ENCODE measurements around the gene SYT1.

The SYT1 gene

DNA sequence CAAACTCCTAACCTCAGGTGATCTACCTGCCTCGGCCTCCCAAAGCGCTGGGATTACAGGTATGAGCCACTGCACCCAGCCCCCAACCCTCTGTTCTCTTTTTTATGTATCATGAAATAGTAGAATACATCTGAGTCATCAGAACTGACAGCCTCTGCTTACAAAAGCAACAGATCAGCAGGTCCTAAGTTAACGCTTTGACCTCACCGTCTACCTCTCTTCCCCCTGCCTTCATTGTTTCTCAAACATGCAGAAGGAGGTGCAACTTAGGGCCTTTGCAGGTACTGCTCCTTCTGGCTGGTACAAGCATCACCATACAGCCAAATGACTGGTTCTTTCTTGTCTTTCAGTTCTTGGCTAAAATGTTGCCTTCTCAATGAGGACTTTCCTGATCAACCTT is 577.0 kb downstream of the SYT1 start:
- Histone ChIP-seq H3K4me3 (ENCODE audit: low read length in 2 of 2) (no peak overlapping the region), H3K27me3 (ENCODE audit: control insufficient read depth in 1 of 2, insufficient read depth in 2 of 2, low read length in 2 of 2) (no peaks in the 10 kb centered on the region), H3K36me3 (ENCODE audit: control insufficient read depth in 2 of 2, insufficient read depth in 2 of 2, low read length in 2 of 2) (no peaks in the 10 kb centered on the region), H3K27ac (ENCODE audit: low read length) (no peak overlapping the region), H3K9me3 (ENCODE audit: control insufficient read depth in 2 of 2, low read length in 2 of 2) (no peaks in the 10 kb centered on the region), H3K4me1 (ENCODE audit: control insufficient read depth, insufficient read depth, low read length) (no peaks in the 10 kb centered on the region), H3K9ac (ENCODE audit: low read length in 2 of 2) (no peak overlapping the region)

DNA sequence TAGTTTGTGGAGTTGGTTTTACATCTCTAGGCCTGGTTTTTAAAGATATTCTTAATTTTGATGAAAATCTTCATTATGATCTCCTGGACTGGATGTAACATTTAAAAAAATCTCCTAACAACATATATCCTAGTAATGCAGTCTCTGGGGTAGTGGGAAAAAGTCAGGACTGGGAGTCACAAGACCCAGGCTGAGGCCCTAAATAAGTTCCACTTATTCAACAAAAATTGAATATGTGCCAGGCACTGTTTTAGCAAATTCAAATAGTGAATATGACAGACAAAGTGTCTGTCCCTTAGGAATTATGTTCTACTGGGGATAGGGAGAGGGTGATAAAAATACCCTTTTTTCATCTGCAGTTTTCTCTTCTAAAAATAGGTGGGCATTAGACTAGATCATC is 577.8 kb downstream of the SYT1 start:
- Histone ChIP-seq H3K36me3 (ENCODE audit: control insufficient read depth in 2 of 2, insufficient read depth in 2 of 2, low read length in 2 of 2) (no peaks in the 10 kb centered on the region), H3K27me3 (ENCODE audit: control insufficient read depth in 1 of 2, insufficient read depth in 2 of 2, low read length in 2 of 2) (no peaks in the 10 kb centered on the region), H3K9me3 (ENCODE audit: control insufficient read depth in 2 of 2, low read length in 2 of 2) (no peaks in the 10 kb centered on the region), H3K27ac (ENCODE audit: low read length) (no peak overlapping the region), H3K4me3 (ENCODE audit: low read length in 2 of 2) (no peak overlapping the region), H3K4me1 (ENCODE audit: control insufficient read depth, insufficient read depth, low read length) (no peaks in the 10 kb centered on the region), H3K9ac (ENCODE audit: low read length in 2 of 2) (no peak overlapping the region)

DNA sequence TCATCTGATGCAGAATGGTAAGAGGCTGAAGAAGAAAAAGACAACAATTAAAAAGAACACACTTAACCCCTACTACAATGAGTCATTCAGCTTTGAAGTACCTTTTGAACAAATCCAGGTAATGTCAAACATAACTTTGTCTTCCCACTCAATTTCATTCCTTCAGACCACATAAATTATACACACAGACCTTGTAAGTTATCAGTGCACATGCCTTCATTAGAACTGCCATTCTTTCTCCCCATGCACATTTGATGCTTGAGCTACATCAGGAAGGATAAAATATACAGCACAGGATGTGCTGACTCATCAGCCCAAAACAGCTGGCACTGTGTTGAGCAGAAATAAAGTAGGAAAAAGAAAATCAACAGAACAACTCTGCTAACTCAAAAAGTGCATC is 579.5 kb downstream of the SYT1 start:
- no peak overlapping the region for H3K4me3 ChIP-seq (ENCODE audit: low read length in 2 of 2)
- H3K27me3 ChIP-seq (ENCODE audit: control insufficient read depth in 1 of 2, insufficient read depth in 2 of 2, low read length in 2 of 2), result no peaks in the 10 kb centered on the region
- H3K27ac ChIP-seq (ENCODE audit: low read length), result no peak overlapping the region
- H3K4me1 ChIP-seq (ENCODE audit: control insufficient read depth, insufficient read depth, low read length), result no peaks in the 10 kb centered on the region
- no peak overlapping the region for H3K9ac ChIP-seq (ENCODE audit: low read length in 2 of 2)
- no peaks in the 10 kb centered on the region for H3K9me3 ChIP-seq (ENCODE audit: control insufficient read depth in 2 of 2, low read length in 2 of 2)
- no peaks in the 10 kb centered on the region for H3K36me3 ChIP-seq (ENCODE audit: control insufficient read depth in 2 of 2, insufficient read depth in 2 of 2, low read length in 2 of 2)

DNA sequence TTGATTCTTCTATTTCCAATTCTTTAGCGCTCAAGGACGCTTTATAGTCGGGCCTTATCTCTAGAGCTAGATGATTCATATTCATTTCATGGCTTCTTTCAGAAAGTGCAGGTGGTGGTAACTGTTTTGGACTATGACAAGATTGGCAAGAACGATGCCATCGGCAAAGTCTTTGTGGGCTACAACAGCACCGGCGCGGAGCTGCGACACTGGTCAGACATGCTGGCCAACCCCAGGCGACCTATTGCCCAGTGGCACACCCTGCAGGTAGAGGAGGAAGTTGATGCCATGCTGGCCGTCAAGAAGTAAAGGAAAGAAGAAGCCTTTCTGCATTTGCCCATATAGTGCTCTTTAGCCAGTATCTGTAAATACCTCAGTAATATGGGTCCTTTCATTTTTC is 584.2 kb downstream of the SYT1 start:
- no peak overlapping the region for H3K27ac ChIP-seq (ENCODE audit: low read length)
- H3K9ac ChIP-seq (ENCODE audit: low read length in 2 of 2), result no peak overlapping the region
- no peak overlapping the region for H3K4me3 ChIP-seq (ENCODE audit: low read length in 2 of 2)
- no peaks in the 10 kb centered on the region for H3K36me3 ChIP-seq (ENCODE audit: control insufficient read depth in 2 of 2, insufficient read depth in 2 of 2, low read length in 2 of 2)
- no peaks in the 10 kb centered on the region for H3K27me3 ChIP-seq (ENCODE audit: control insufficient read depth in 1 of 2, insufficient read depth in 2 of 2, low read length in 2 of 2)
- no peaks in the 10 kb centered on the region for H3K4me1 ChIP-seq (ENCODE audit: control insufficient read depth, insufficient read depth, low read length)
- no peaks in the 10 kb centered on the region for H3K9me3 ChIP-seq (ENCODE audit: control insufficient read depth in 2 of 2, low read length in 2 of 2)

DNA sequence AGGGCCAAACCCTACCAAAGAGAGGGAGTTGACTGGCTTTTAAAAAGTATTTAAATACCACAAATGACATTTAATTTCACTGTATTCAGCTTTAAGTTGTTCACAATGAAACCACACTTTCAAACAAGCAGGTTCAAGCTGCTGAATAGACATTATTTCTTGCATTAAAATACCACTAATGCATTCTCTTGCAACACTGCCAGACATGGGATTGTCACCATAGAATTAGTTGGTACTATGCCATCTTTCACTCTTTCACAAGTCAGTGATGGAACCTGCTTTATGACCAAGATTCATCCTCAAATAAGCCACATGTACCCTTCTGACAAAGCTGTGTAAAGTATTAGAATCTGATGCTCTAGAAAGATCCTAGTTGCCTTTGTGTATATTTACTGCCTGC is 586.8 kb downstream of the SYT1 start:
- Histone ChIP-seq H3K9ac (ENCODE audit: low read length in 2 of 2) (no peak overlapping the region), H3K27me3 (ENCODE audit: control insufficient read depth in 1 of 2, insufficient read depth in 2 of 2, low read length in 2 of 2) (no peaks in the 10 kb centered on the region), H3K4me3 (ENCODE audit: low read length in 2 of 2) (no peak overlapping the region), H3K27ac (ENCODE audit: low read length) (no peak overlapping the region), H3K36me3 (ENCODE audit: control insufficient read depth in 2 of 2, insufficient read depth in 2 of 2, low read length in 2 of 2) (no peaks in the 10 kb centered on the region), H3K4me1 (ENCODE audit: control insufficient read depth, insufficient read depth, low read length) (no peaks in the 10 kb centered on the region), H3K9me3 (ENCODE audit: control insufficient read depth in 2 of 2, low read length in 2 of 2) (no peaks in the 10 kb centered on the region)

DNA sequence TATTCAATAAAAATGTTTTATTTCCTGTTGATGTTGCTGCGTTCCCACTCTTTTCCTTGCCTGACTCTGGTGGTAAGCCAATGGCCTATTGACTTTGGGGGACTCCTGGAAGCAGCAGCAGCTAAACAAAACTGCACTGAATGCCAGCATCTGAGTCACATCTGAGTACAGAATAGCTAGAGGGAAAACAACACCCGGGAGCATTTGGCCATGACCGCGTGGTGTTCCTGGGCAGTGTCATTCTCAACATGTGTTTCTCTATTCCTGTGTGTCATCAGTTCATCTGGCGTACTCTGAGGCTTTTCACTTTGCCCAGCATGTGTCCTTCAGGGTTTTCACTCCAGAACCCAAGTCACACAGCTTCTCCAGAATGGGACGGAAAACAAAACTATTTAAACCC is 587.4 kb downstream of the SYT1 start:
- Histone ChIP-seq H3K9me3 (ENCODE audit: control insufficient read depth in 2 of 2, low read length in 2 of 2) (no peaks in the 10 kb centered on the region), H3K36me3 (ENCODE audit: control insufficient read depth in 2 of 2, insufficient read depth in 2 of 2, low read length in 2 of 2) (no peaks in the 10 kb centered on the region), H3K4me1 (ENCODE audit: control insufficient read depth, insufficient read depth, low read length) (no peaks in the 10 kb centered on the region), H3K4me3 (ENCODE audit: low read length in 2 of 2) (peak overlapping the region in 1 of 2 donors; percentile 23), H3K9ac (ENCODE audit: low read length in 2 of 2) (no peak overlapping the region), H3K27ac (ENCODE audit: low read length) (no peak overlapping the region), H3K27me3 (ENCODE audit: control insufficient read depth in 1 of 2, insufficient read depth in 2 of 2, low read length in 2 of 2) (no peaks in the 10 kb centered on the region)

DNA sequence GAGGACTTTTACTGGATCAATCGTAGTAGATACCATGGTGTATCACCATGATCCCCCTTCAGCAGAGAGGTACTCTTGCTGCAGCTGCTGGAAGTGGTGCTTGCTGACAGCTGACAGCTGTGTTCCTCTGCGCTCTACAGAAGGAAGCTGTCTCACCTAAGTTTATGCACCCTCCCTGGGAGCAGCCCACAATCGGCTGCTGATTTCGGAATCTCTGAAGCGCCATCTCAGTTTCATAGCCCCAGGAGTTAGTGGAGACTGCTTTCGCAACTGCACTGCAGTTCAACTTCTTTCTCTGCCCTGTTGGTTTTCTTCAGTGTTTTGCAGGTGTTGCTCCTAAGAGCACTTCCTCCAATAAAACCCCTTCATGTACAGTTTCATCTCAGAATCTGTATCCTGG is 588.3 kb downstream of the SYT1 start:
- no peak overlapping the region for H3K27ac ChIP-seq (ENCODE audit: low read length)
- H3K4me3 ChIP-seq (ENCODE audit: low read length in 2 of 2), result no peak overlapping the region
- no peaks in the 10 kb centered on the region for H3K36me3 ChIP-seq (ENCODE audit: control insufficient read depth in 2 of 2, insufficient read depth in 2 of 2, low read length in 2 of 2)
- H3K9ac ChIP-seq (ENCODE audit: low read length in 2 of 2), result no peak overlapping the region
- no peaks in the 10 kb centered on the region for H3K9me3 ChIP-seq (ENCODE audit: control insufficient read depth in 2 of 2, low read length in 2 of 2)
- H3K4me1 ChIP-seq (ENCODE audit: control insufficient read depth, insufficient read depth, low read length), result no peaks in the 10 kb centered on the region
- no peaks in the 10 kb centered on the region for H3K27me3 ChIP-seq (ENCODE audit: control insufficient read depth in 1 of 2, insufficient read depth in 2 of 2, low read length in 2 of 2)

DNA sequence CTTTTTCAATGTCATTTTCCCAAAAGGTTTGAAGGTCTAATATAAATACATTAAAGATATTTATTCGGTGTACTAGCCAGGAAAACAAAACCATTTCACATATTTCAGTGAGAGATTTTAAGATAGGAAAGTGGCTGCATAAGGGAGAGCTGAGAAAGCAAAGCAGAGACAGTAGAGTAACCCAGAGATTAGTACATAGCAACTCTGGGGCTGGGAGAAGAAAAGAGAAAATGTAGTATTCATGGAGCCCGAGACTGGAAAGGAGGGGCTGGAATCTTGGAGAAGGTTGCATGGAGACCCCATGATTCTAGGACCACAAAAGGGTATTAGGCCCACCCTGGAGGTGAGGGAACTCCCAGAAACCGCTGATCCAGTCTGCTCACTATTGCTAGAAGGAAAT is 589.2 kb downstream of the SYT1 start:
- H3K36me3 ChIP-seq (ENCODE audit: control insufficient read depth in 2 of 2, insufficient read depth in 2 of 2, low read length in 2 of 2), result no peaks in the 10 kb centered on the region
- no peaks in the 10 kb centered on the region for H3K9me3 ChIP-seq (ENCODE audit: control insufficient read depth in 2 of 2, low read length in 2 of 2)
- H3K9ac ChIP-seq (ENCODE audit: low read length in 2 of 2), result no peak overlapping the region
- H3K27ac ChIP-seq (ENCODE audit: low read length), result no peak overlapping the region
- no peaks in the 10 kb centered on the region for H3K4me1 ChIP-seq (ENCODE audit: control insufficient read depth, insufficient read depth, low read length)
- H3K27me3 ChIP-seq (ENCODE audit: control insufficient read depth in 1 of 2, insufficient read depth in 2 of 2, low read length in 2 of 2), result no peaks in the 10 kb centered on the region
- no peak overlapping the region for H3K4me3 ChIP-seq (ENCODE audit: low read length in 2 of 2)

DNA sequence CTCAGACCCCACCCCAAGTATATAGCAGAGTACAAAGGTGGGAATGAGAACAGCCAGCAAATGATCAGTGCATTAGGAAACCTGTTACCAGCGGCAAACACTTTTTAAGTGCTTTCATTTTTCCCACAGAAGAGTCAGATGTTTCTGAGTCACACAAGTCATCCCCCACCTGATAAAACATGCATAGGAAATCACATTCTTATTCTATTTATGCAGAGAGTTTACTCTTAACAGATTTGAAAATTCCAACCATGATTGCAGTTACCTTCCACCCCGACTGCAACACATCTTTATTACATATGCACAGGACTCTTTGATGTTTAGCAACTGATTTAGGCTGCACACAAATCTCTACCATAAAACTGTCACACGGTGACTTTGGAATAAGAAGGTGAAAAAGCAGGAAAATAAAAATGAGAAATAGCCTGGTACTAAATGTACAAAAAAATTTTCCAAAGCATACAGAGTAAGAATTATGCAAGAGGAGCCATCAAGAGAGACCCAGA is 589.8 kb downstream of the SYT1 start:
- no peaks in the 10 kb centered on the region for H3K27me3 ChIP-seq (ENCODE audit: control insufficient read depth in 1 of 2, insufficient read depth in 2 of 2, low read length in 2 of 2)
- H3K27ac ChIP-seq (ENCODE audit: low read length), result no peak overlapping the region
- no peak overlapping the region for H3K4me3 ChIP-seq (ENCODE audit: low read length in 2 of 2)
- no peaks in the 10 kb centered on the region for H3K36me3 ChIP-seq (ENCODE audit: control insufficient read depth in 2 of 2, insufficient read depth in 2 of 2, low read length in 2 of 2)
- no peak overlapping the region for H3K9ac ChIP-seq (ENCODE audit: low read length in 2 of 2)
- no peaks in the 10 kb centered on the region for H3K9me3 ChIP-seq (ENCODE audit: control insufficient read depth in 2 of 2, low read length in 2 of 2)
- H3K4me1 ChIP-seq (ENCODE audit: control insufficient read depth, insufficient read depth, low read length), result no peaks in the 10 kb centered on the region

DNA sequence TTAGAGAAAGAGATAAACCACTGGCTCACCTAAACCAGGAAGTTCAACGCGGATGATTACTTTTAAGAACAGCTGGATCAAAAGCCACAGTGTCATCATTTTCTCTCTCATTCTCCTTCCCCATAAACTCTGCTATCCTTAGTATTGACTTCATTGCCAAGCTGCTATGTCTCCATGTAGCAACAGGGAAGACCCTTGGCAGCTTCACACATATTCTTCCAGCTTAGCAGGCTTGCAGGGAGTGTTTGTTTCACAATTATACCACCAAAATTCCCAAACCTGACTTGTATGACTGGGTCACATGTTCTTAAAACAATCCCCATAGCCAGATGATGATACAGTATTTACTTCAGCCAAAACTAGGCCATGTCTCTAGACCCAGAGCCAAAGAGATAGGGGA is 590.7 kb downstream of the SYT1 start:
- H3K4me1 ChIP-seq (ENCODE audit: control insufficient read depth, insufficient read depth, low read length), result no peaks in the 10 kb centered on the region
- no peaks in the 10 kb centered on the region for H3K9me3 ChIP-seq (ENCODE audit: control insufficient read depth in 2 of 2, low read length in 2 of 2)
- H3K36me3 ChIP-seq (ENCODE audit: control insufficient read depth in 2 of 2, insufficient read depth in 2 of 2, low read length in 2 of 2), result no peaks in the 10 kb centered on the region
- no peaks in the 10 kb centered on the region for H3K27me3 ChIP-seq (ENCODE audit: control insufficient read depth in 1 of 2, insufficient read depth in 2 of 2, low read length in 2 of 2)
- no peak overlapping the region for H3K27ac ChIP-seq (ENCODE audit: low read length)
- no peak overlapping the region for H3K4me3 ChIP-seq (ENCODE audit: low read length in 2 of 2)
- H3K9ac ChIP-seq (ENCODE audit: low read length in 2 of 2), result no peak overlapping the region

DNA sequence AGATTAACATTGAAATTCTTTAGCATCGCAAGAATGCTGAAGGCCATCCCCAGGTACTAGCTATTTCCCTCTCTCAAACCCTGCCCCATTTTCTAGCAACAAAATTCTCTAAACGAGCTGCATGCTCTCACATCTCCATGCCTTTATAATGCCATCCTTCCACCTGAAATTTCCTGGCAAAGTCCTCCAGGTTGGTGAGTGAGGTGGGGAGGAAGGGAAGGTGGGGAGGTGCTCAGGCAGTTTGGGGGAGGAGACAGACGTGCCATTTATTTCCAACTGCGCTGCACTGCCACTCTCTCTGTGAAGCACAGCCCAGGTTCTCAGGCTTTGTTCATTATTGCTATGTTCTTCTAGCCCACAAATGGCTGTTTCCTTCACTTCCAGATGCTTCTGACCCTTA is 617.7 kb downstream of the SYT1 start:
- no peak overlapping the region for H3K4me3 ChIP-seq (ENCODE audit: low read length in 2 of 2)
- H3K36me3 ChIP-seq (ENCODE audit: control insufficient read depth in 2 of 2, insufficient read depth in 2 of 2, low read length in 2 of 2), result no peaks in the 10 kb centered on the region
- no peaks in the 10 kb centered on the region for H3K4me1 ChIP-seq (ENCODE audit: control insufficient read depth, insufficient read depth, low read length)
- no peak overlapping the region for H3K9ac ChIP-seq (ENCODE audit: low read length in 2 of 2)
- no peak overlapping the region for H3K27ac ChIP-seq (ENCODE audit: low read length)
- H3K9me3 ChIP-seq (ENCODE audit: control insufficient read depth in 2 of 2, low read length in 2 of 2), result no peaks in the 10 kb centered on the region
- H3K27me3 ChIP-seq (ENCODE audit: control insufficient read depth in 1 of 2, insufficient read depth in 2 of 2, low read length in 2 of 2), result no peaks in the 10 kb centered on the region

Measured in stomach smooth muscle (tissue), 2 donors.